Activated CD8-positive, alpha-beta memory T cell treated with anti-CD3 and anti-CD28 coated beads, Interleukin-2, amount 50 U/mL, for 1 hour (primary cell): ENCODE measurements around the gene VAV2.

Source experiments
- DNase-seq: peaks from one replicate; pipeline ENCODE4 v3.0.0-alpha.2; 2020; ENCODE audit errors: extremely low read depth

VAV2 gene

DNA sequence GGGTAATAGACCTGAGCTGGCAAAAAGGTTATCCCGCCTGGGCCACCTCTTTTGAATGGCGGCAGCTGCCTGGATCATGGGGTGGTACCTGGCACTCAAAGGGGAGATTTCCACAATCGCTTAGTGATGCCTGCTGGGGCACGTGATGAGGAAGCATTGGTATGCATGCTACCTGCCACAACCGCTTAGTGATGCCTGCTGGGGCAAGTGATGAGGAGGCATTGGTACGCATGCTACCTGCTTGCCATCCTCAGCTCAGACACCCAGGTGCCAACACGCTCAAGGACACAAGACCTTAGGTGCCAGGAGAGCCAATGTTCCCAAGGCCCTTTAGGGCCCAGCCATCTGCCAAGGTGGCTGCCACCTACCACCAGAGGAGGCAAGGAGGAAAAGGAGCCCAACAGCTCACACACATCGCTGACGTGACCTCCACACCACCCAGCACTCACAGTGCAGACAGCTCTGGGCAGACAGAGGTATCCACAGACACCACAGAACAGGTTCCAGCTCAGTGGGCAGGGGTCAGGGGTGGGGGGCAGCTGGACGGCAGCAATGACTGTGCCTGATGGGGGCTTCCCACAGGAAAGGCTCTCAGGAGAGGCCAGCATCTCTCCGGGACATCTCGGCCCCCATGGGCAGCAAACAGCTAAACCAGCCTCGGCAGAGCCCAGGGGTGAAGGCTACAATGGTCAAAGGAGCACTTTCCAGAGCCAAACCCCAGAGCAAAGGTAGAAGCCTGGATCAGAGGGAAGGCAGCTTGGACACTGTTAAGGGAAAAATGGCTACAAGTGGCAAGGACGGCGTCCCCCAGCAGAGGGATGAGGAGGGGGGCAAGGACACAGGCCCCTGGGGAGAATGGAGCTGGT lies 210.9 kb downstream of the VAV2 start:
- DNase-seq = no peak

- no peak for DNase-seq
These were observed 211.6 kb downstream of the VAV2 start for GRCh38 chr9:133780404-133780945.

GRCh38 chr9:133779516-133780403 lies 212.4 kb downstream of the VAV2 start:
- no peak for DNase-seq

GRCh38 chr9:133779081-133779480 lies 213.0 kb downstream of the VAV2 start:
- no peak for DNase-seq

GRCh38 chr9:133778336-133779013 lies 213.6 kb downstream of the VAV2 start:
- DNase-seq = no peak

- no peak for DNase-seq
These were observed 214.3 kb downstream of the VAV2 start for GRCh38 chr9:133777871-133778270.

GRCh38 chr9:133777068-133777791 lies 214.9 kb downstream of the VAV2 start:
- no peak for DNase-seq

- no peak for DNase-seq
These were observed 215.9 kb downstream of the VAV2 start for GRCh38 chr9:133775951-133776905.

- no peak for DNase-seq
These were observed 216.8 kb downstream of the VAV2 start for GRCh38 chr9:133775291-133775690.

DNA sequence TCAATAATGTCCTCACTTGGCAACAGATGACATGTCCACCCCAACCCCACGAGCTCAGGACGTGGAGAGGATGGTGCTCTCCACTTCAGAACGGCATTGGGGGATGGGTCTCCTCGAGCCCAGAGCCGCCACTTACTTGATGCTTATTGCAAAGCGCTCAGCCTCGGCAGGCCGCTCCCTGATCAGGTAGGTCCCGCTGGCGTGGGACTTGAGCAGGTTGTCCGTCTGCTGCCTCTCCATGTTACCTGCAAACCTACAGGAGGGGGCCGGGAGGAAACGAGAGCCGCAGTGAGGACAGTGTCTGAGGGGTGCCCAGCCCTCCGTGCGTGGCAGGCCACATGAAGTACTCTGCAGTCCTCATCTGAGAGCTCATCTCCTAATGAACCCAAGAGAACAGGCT lies 217.3 kb downstream of the VAV2 start:
- no peak for DNase-seq

- no peak for DNase-seq
These were observed 218.1 kb downstream of the VAV2 start for GRCh38 chr9:133773889-133774655.

DNA sequence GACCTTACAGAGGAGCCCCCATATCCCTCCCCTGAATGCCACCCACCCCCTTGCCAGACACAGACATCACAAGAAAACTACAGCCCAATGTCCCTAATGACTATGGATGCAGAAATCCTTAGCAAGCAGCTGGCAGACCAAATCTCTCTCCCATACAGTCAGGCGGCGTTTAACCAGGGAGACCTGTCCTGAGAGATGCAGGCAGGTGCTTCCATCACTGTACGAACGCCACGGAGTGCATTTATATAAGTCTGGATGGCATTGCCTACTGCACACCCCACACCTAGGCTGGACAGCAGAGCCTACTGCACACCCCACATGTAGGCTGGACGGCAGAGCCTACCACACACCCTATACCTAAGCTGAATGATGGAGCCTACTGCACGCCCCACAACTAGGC lies 219.5 kb downstream of the VAV2 start:
- DNase-seq = no peak

GRCh38 chr9:133771486-133772482 lies 220.3 kb downstream of the VAV2 start:
- DNase-seq = no peak

DNA sequence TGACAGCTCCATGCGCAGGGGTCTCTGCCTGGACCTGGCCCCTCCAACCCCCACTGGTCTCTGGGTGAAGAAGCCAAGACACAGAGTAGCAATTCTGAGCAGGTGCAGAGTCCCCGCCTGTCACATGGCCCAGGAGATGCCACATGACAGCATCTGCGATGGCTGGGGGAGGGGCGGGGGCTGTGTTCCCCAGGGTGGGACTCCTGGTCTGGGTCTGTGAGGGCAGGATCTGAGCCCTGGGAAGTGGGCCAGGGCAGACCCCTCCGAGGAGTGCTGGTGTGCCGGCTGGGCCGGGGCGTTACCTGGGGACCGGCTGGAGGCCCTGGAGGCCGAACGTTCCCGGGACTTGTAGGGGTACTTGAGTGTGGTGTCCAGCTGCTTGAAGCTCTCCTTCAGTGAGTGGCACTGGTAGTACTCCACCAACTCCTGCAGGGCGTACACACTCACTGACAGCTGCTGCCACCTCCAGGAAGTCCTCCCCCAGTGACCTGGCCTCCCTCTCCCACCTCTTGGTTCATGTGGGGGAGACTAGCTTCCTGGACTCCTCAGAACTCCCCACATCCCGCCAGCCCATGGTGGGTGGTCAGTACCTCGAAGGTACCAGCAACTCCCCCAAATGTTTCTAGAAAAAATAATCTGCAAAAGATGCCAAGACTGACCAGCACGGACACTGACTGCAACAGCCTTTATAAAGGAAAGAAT lies 221.9 kb downstream of the VAV2 start:
- no peak for DNase-seq

DNA sequence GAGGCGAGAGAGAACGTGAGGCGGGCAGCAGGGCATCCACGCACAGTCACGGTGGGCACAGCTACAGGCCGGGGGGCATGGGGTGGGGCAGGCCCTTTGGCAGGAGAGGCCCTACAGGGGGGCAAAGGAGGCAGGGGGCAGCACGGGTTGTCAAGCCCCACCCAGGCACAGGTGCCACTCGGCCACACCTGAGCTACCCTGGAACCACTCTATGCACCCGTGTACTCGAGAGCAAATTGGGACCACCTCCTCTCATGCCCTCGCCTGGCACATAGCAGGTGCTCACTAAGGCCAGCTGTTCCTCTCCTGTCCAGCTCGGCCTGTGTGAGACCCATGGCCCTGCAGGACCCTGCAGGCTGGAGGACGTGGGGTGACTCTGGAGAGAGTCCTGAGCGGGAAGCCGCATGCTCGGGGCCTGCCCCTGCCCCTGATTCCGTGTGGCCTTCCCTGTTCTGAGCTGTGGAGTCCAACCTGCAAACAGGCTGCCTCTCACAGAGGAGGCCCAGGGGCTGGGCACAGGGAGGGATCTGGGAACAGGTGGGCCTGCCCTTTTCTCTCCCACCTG lies 222.5 kb downstream of the VAV2 start:
- DNase-seq = no peak

DNA sequence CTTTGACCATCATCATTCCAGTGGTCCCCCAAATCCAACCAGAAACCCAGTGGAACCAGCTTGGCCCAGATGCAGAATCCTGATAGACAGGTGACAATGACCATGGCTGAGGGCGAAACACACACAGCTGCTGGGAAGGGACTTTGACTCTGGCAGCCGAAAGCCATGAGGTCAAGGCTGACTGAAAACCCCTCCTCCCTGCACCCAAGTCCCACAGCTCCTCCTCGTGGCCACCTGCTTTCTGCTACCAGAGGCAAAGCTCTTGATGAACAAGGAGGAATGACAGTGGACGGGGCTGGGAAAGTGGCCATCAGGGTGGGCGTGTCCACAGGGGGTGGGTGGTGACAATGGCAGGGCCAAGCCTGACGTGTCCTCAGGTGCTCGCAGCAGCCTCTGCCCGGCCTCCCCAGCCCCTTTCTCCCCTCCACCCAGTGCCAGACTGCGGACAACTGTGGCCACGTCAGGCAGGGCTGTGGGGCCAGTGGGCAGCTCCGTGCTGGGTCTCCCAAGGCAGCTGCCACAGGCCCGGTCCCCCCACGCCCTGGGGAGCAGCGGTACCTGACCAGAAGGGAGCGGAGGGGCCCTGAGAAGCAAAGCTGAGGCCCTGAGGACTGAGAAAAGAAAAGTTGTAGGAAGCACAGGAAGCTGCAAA lies 223.1 kb downstream of the VAV2 start:
- DNase-seq = no peak
